Bronchial epithelial cell (primary cell): ENCODE measurements around the gene DGKD. TPM values are rescaled to one million over a fixed set of nuclear protein-coding genes. Genes with fewer than 3 reads are reported as not detected.

Source experiments
- DNase-seq: peaks from one replicate; pipeline ENCODE4 v3.0.0-alpha.2; 2010; ENCODE audit warnings: low read depth
- FAIRE-seq: peaks from 2 replicates; lab custom pipeline; 2011; peaks lifted over from hg19 to GRCh38; lab: Jason Lieb, UNC
- H3K27me3 ChIP-seq: 2 replicates; pipeline ENCODE4 v1.5.1; 2011; ENCODE audit warnings: low read length; ENCODE audit not compliant: control insufficient read depth, insufficient read depth
- H3K36me3 ChIP-seq: 2 replicates; pipeline ENCODE4 v1.5.1; 2011; ENCODE audit warnings: low read length; ENCODE audit not compliant: control insufficient read depth, insufficient read depth
- H3K4me3 ChIP-seq: 2 replicates; pipeline ENCODE4 v1.5.1; 2011; ENCODE audit warnings: mild to moderate bottlenecking, low read depth, low read length, control low read depth
- CTCF ChIP-seq: IDR thresholded peaks from 2 replicates; pipeline ENCODE4 v1.5.1; 2011; ENCODE audit warnings: mild to moderate bottlenecking, moderate library complexity, low read length, control low read depth, inconsistent platforms; ENCODE audit not compliant: insufficient read depth, severe bottlenecking
- total RNA-seq: library from RNA; depleted of rRNA; stranded (reverse); fragments of >200 nt; gene quantifications from 2 replicates; pipeline ENCODE4 v1.2.1, GENCODE V29; 2014

Gene DGKD
- total RNA-seq, 1 donor from 2014 or later: 14.5 TPM

GRCh38 chr2:233490831-233491230 lies 136.5 kb downstream of the DGKD start:
- DNase-seq (peak; percentile 57), FAIRE-seq (no peak)
- no peak overlapping the region for H3K4me3 ChIP-seq
- no peaks in the 10 kb centered on the region for H3K36me3 ChIP-seq
- TF ChIP-seq CTCF: no peak
- no peaks in the 10 kb centered on the region for H3K27me3 ChIP-seq

GRCh38 chr2:233491326-233491725 lies 137.0 kb downstream of the DGKD start:
- TF ChIP-seq CTCF: no peak
- Histone ChIP-seq H3K27me3 (no peaks in the 10 kb centered on the region), H3K4me3 (no peak overlapping the region), H3K36me3 (no peaks in the 10 kb centered on the region)
- DNase-seq: peak; percentile 70
- FAIRE-seq: peak; percentile 13

GRCh38 chr2:233492078-233492477 lies 137.8 kb downstream of the DGKD start:
- no peaks in the 10 kb centered on the region for H3K27me3 ChIP-seq
- no peaks in the 10 kb centered on the region for H3K36me3 ChIP-seq
- peak; percentile 92 for FAIRE-seq
- DNase-seq: peak; percentile 99
- no peak for TF ChIP-seq CTCF
- H3K4me3 ChIP-seq: no peak overlapping the region

- Histone ChIP-seq H3K4me3 (no peak overlapping the region), H3K36me3 (peaks cover under 1% of the 10 kb centered on the region), H3K27me3 (no peaks in the 10 kb centered on the region)
- TF ChIP-seq CTCF: no peak
- FAIRE-seq (peak; percentile 43), DNase-seq (peak; percentile 97)
These were observed 138.5 kb downstream of the DGKD start for GRCh38 chr2:233492751-233493150.

GRCh38 chr2:233495503-233496496 lies 141.5 kb downstream of the DGKD start:
- Histone ChIP-seq H3K4me3 (no peak overlapping the region), H3K36me3 (peaks cover 3% of the 10 kb centered on the region), H3K27me3 (no peaks in the 10 kb centered on the region)
- TF ChIP-seq CTCF: no peak
- FAIRE-seq (no peak), DNase-seq (no peak)
